ENCODE results near the gene PAQR5.

- TF ChIP-seq POLR2A (IDR thresholded peaks at IDR 0.05) (no peak), CTCF (IDR thresholded peaks at IDR 0.05 in 8 of 11, conservative IDR thresholded peaks at IDR 0.05 in 3 of 11) (no peak), POLR2AphosphoS5 (IDR thresholded peaks at IDR 0.05) (no peak)
Measured at GRCh38 chr15:69391046-69391757, 92.5 kb downstream of the PAQR5 start.
